Naive B cell (primary cell): Measurements from ENCODE around the gene CAMTA1. TPM values are rescaled to one million over a fixed set of nuclear protein-coding genes. Genes with fewer than 3 reads are reported as not detected.

Experiments used
- ATAC-seq, 2 donors: fragments of 150-1000 bp; cut with Tn5 transposase; 2 replicates each; pipeline ENCODE4 v1.10.0; 2021; ENCODE audit warnings: low read depth in 2 of 2, mild to moderate bottlenecking in 2 of 2, moderate library complexity in 2 of 2
- DNase-seq: peaks from one replicate; pipeline ENCODE4 v3.0.0; 2022
- H3K27ac Mint-ChIP-seq, 6 donors: one replicate each; pipeline ENCODE4 v1.8.0; 2020 to 2022; ENCODE audit warnings: mild to moderate bottlenecking in 6 of 6, mixed read lengths in 6 of 6, moderate library complexity in 5 of 6, inconsistent platforms in 2 of 6
- H3K27me3 Mint-ChIP-seq, 3 donors: one replicate each; pipeline ENCODE4 v1.8.0; 2021 to 2022; ENCODE audit warnings: mixed read lengths in 3 of 3, mild to moderate bottlenecking in 1 of 3
- H3K36me3 Mint-ChIP-seq, 2 donors: one replicate each; pipeline ENCODE4 v1.8.0; 2020 to 2022; ENCODE audit warnings: mixed read lengths in 2 of 2, inconsistent platforms in 1 of 2, mild to moderate bottlenecking in 1 of 2
- H3K4me1 Mint-ChIP-seq, 3 donors: one replicate each; pipeline ENCODE4 v1.8.0; 2020 to 2022; ENCODE audit warnings: mixed read lengths in 3 of 3, inconsistent platforms in 1 of 3, mild to moderate bottlenecking in 1 of 3, moderate library complexity in 1 of 3
- H3K4me3 Mint-ChIP-seq, 8 donors: one replicate each; pipeline ENCODE4 v1.8.0; 2020 to 2022; ENCODE audit warnings: mild to moderate bottlenecking in 8 of 8, mixed read lengths in 8 of 8, moderate library complexity in 8 of 8, inconsistent platforms in 2 of 8
- H3K9me3 Mint-ChIP-seq, 7 donors: one replicate each; pipeline ENCODE4 v1.8.0; 2020 to 2022; ENCODE audit warnings: mixed read lengths in 7 of 7, mild to moderate bottlenecking in 5 of 7, inconsistent platforms in 2 of 7, moderate library complexity in 1 of 7
- polyA plus RNA-seq, 6 donors: library from polyadenylated mRNA; unstranded; fragments of 300-500 nt; fragmentation: Illumina TruSeq; gene quantifications; one replicate each; pipeline ENCODE4 v1.2.3, GENCODE V29; 2021; ENCODE audit warnings: low read depth in 6 of 6

Gene CAMTA1
- polyA plus RNA-seq, 6 donors from 2014 or later, result 75.4 to 140 (median 88.8) TPM

GRCh38 chr1:7624791-7625355, 839.6 kb downstream of the CAMTA1 start:
- no peak overlapping the region for H3K4me3 Mint-ChIP-seq
- peaks cover 16 to 47% (median 29%) of the 10 kb centered on the region in 3 donors for H3K27me3 Mint-ChIP-seq
- peaks cover 0 to 3% (median 0%) of the 10 kb centered on the region in 7 donors for H3K9me3 Mint-ChIP-seq
- DNase-seq, result no peak
- no peaks in the 10 kb centered on the region for H3K4me1 Mint-ChIP-seq
- H3K27ac Mint-ChIP-seq, result no peak overlapping the region
- H3K36me3 Mint-ChIP-seq, result no peaks in the 10 kb centered on the region
- ATAC-seq, result no peak

- DNase-seq (no peak), ATAC-seq (no peak)
- Mint-ChIP-seq H3K4me1 (no peaks in the 10 kb centered on the region), H3K36me3 (no peaks in the 10 kb centered on the region), H3K27me3 (peaks cover 15 to 47% (median 33%) of the 10 kb centered on the region in 3 donors), H3K4me3 (no peak overlapping the region), H3K9me3 (peaks cover 0 to 3% (median 0%) of the 10 kb centered on the region in 7 donors), H3K27ac (no peak overlapping the region)
These were observed 840.1 kb downstream of the CAMTA1 start for GRCh38 chr1:7625401-7625800.

- peaks cover 6 to 52% (median 24%) of the 10 kb centered on the region in 3 donors for H3K27me3 Mint-ChIP-seq
- ATAC-seq (no peak), DNase-seq (no peak)
- H3K9me3 Mint-ChIP-seq, result peaks cover 0 to 3% (median 0%) of the 10 kb centered on the region in 7 donors
- peaks cover 0 to 4% (median 0%) of the 10 kb centered on the region in 3 donors for H3K4me1 Mint-ChIP-seq
- no peaks in the 10 kb centered on the region for H3K36me3 Mint-ChIP-seq
- H3K27ac Mint-ChIP-seq, result no peak overlapping the region
- H3K4me3 Mint-ChIP-seq, result no peak overlapping the region
These were observed 843.0 kb downstream of the CAMTA1 start for GRCh38 chr1:7628273-7628672.

- no peak for ATAC-seq
- peaks cover 0 to 4% (median 0%) of the 10 kb centered on the region in 3 donors for H3K4me1 Mint-ChIP-seq
- peak overlapping the region in 1 of 6 donors; percentile 22 for H3K27ac Mint-ChIP-seq
- H3K27me3 Mint-ChIP-seq, result peaks cover 6 to 58% (median 31%) of the 10 kb centered on the region in 3 donors
- H3K4me3 Mint-ChIP-seq, result no peak overlapping the region
- H3K9me3 Mint-ChIP-seq, result peaks cover 0 to 3% (median 0%) of the 10 kb centered on the region in 7 donors
- no peaks in the 10 kb centered on the region for H3K36me3 Mint-ChIP-seq
- no peak for DNase-seq
These were observed 843.8 kb downstream of the CAMTA1 start for GRCh38 chr1:7629011-7629410.

- Mint-ChIP-seq H3K9me3 (peaks cover 0 to 3% (median 0%) of the 10 kb centered on the region in 7 donors), H3K36me3 (no peaks in the 10 kb centered on the region), H3K4me3 (no peak overlapping the region), H3K4me1 (peaks cover 0 to 4% (median 0%) of the 10 kb centered on the region in 3 donors), H3K27me3 (peaks cover 6 to 60% (median 35%) of the 10 kb centered on the region in 3 donors), H3K27ac (peak overlapping the region in 2 of 6 donors; percentile 30 to 83)
- ATAC-seq (no peak), DNase-seq (no peak)
These were observed 844.4 kb downstream of the CAMTA1 start for GRCh38 chr1:7629465-7630195.

- no peak overlapping the region for H3K27ac Mint-ChIP-seq
- H3K27me3 Mint-ChIP-seq, result peaks cover 6 to 54% (median 40%) of the 10 kb centered on the region in 3 donors
- DNase-seq (no peak), ATAC-seq (no peak)
- H3K4me3 Mint-ChIP-seq, result no peak overlapping the region
- peaks cover 0 to 4% (median 0%) of the 10 kb centered on the region in 3 donors for H3K4me1 Mint-ChIP-seq
- no peaks in the 10 kb centered on the region for H3K9me3 Mint-ChIP-seq
- no peaks in the 10 kb centered on the region for H3K36me3 Mint-ChIP-seq
These were observed 845.1 kb downstream of the CAMTA1 start for GRCh38 chr1:7630378-7630777.

GRCh38 chr1:7632176-7632575, 846.9 kb downstream of the CAMTA1 start:
- no peak for ATAC-seq
- no peak overlapping the region for H3K27ac Mint-ChIP-seq

GRCh38 chr1:7632681-7633080, 847.4 kb downstream of the CAMTA1 start:
- ATAC-seq (no peak), DNase-seq (no peak)
- no peak overlapping the region for H3K27ac Mint-ChIP-seq
- H3K9me3 Mint-ChIP-seq, result no peaks in the 10 kb centered on the region
- no peaks in the 10 kb centered on the region for H3K36me3 Mint-ChIP-seq
- H3K4me3 Mint-ChIP-seq, result no peak overlapping the region
- peaks cover 0 to 4% (median 0%) of the 10 kb centered on the region in 3 donors for H3K4me1 Mint-ChIP-seq
- peaks cover 6 to 54% (median 35%) of the 10 kb centered on the region in 3 donors for H3K27me3 Mint-ChIP-seq

More at GRCh38 chr1:7632176-7632575, 846.9 kb downstream of the CAMTA1 start:
- Mint-ChIP-seq H3K27me3 (peaks cover 6 to 54% (median 35%) of the 10 kb centered on the region in 3 donors), H3K4me1 (peaks cover 0 to 4% (median 0%) of the 10 kb centered on the region in 3 donors), H3K36me3 (no peaks in the 10 kb centered on the region), H3K4me3 (no peak overlapping the region), H3K9me3 (no peaks in the 10 kb centered on the region)
- no peak for DNase-seq

- H3K27me3 Mint-ChIP-seq, result peaks cover 6 to 54% (median 35%) of the 10 kb centered on the region in 3 donors
- no peak overlapping the region for H3K4me3 Mint-ChIP-seq
- H3K36me3 Mint-ChIP-seq, result no peaks in the 10 kb centered on the region
- DNase-seq (no peak), ATAC-seq (no peak)
- peaks cover 0 to 4% (median 0%) of the 10 kb centered on the region in 3 donors for H3K4me1 Mint-ChIP-seq
- H3K9me3 Mint-ChIP-seq, result no peaks in the 10 kb centered on the region
- H3K27ac Mint-ChIP-seq, result no peak overlapping the region
These were observed 848.4 kb downstream of the CAMTA1 start for GRCh38 chr1:7633506-7634245.

GRCh38 chr1:7634546-7635240, 849.4 kb downstream of the CAMTA1 start:
- Mint-ChIP-seq H3K27me3 (peaks cover under 1 to 48% (median 31%) of the 10 kb centered on the region in 3 donors), H3K9me3 (no peaks in the 10 kb centered on the region), H3K27ac (no peak overlapping the region), H3K4me1 (peaks cover 0 to 4% (median 0%) of the 10 kb centered on the region in 3 donors), H3K4me3 (no peak overlapping the region), H3K36me3 (no peaks in the 10 kb centered on the region)
- DNase-seq (no peak), ATAC-seq (no peak)

- H3K4me3 Mint-ChIP-seq, result no peak overlapping the region
- no peak for ATAC-seq
- H3K36me3 Mint-ChIP-seq, result no peaks in the 10 kb centered on the region
- no peak for DNase-seq
- H3K27me3 Mint-ChIP-seq, result peaks cover 0 to 26% (median 25%) of the 10 kb centered on the region in 3 donors
- no peak overlapping the region for H3K27ac Mint-ChIP-seq
- H3K9me3 Mint-ChIP-seq, result peaks cover 0 to 2% (median 0%) of the 10 kb centered on the region in 7 donors
- no peaks in the 10 kb centered on the region for H3K4me1 Mint-ChIP-seq
These were observed 851.7 kb downstream of the CAMTA1 start for GRCh38 chr1:7636795-7637526.

- H3K9me3 Mint-ChIP-seq, result peaks cover 0 to 2% (median 0%) of the 10 kb centered on the region in 7 donors
These were observed 852.8 kb downstream of the CAMTA1 start for GRCh38 chr1:7638078-7638477.

More at GRCh38 chr1:7638078-7638477, 852.8 kb downstream of the CAMTA1 start:
- ATAC-seq, result no peak
- no peaks in the 10 kb centered on the region for H3K4me1 Mint-ChIP-seq
- H3K27ac Mint-ChIP-seq, result no peak overlapping the region
- peak overlapping the region in 1 of 8 donors; percentile 15 for H3K4me3 Mint-ChIP-seq
- H3K27me3 Mint-ChIP-seq, result peaks cover 0 to 19% (median 17%) of the 10 kb centered on the region in 3 donors
- H3K36me3 Mint-ChIP-seq, result no peaks in the 10 kb centered on the region
- DNase-seq, result no peak
